Gastrocnemius medialis (tissue), 4 donors: ENCODE data around the gene RYR2.

Experiments used
- POLR2A ChIP-seq, 2 donors: fragments of 450-650 bp; IDR thresholded peaks; one replicate each; pipeline ENCODE4 v1.6.1; 2017; ENCODE audit warnings: antibody characterized with exemption in 2 of 2, mild to moderate bottlenecking in 2 of 2, moderate library complexity in 2 of 2
- TF ChIP-seq, protein P1 (sequence below), 5 experiments: fragments of 450-650 bp in 3 of 5; fragments of 200-600 bp in 2 of 5; sonication (generic) in 2 of 5; IDR thresholded peaks in 4 of 5; conservative IDR thresholded peaks in 1 of 5; 1 replicate in 4 of 5; 2 replicates in 1 of 5; pipeline ENCODE4 v1.5.1; 2016 to 2019; ENCODE audit warnings: antibody characterized with exemption in 5 of 5, mild to moderate bottlenecking in 3 of 5, moderate library complexity in 3 of 5

DNA sequence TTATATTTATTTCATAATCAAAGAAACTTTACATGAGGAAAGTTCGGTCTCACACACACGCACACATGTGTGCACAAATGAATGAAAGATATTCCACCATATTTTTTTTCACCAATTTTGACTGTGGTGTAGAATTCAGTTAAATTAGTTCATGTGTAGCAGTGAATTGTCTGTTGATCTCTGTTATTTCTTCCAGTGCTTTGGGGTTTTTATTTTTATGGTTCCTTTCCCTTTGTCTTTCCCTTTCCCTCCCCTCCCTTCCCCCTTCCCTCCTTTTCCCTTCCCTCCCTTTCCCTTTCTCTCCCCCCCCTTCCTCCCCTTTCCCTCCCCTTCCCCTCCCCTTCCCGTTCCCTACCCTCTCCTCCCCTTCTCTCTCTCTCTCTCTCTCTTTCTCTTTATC is 8.9 kb downstream of the RYR2 start:
- TF ChIP-seq, protein P1, sequence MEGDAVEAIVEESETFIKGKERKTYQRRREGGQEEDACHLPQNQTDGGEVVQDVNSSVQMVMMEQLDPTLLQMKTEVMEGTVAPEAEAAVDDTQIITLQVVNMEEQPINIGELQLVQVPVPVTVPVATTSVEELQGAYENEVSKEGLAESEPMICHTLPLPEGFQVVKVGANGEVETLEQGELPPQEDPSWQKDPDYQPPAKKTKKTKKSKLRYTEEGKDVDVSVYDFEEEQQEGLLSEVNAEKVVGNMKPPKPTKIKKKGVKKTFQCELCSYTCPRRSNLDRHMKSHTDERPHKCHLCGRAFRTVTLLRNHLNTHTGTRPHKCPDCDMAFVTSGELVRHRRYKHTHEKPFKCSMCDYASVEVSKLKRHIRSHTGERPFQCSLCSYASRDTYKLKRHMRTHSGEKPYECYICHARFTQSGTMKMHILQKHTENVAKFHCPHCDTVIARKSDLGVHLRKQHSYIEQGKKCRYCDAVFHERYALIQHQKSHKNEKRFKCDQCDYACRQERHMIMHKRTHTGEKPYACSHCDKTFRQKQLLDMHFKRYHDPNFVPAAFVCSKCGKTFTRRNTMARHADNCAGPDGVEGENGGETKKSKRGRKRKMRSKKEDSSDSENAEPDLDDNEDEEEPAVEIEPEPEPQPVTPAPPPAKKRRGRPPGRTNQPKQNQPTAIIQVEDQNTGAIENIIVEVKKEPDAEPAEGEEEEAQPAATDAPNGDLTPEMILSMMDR (IDR thresholded peaks at IDR 0.05 in 4 of 5, conservative IDR thresholded peaks at IDR 0.05 in 1 of 5): no peak
- no peak for TF ChIP-seq POLR2A (IDR thresholded peaks at IDR 0.05)
